WTC11 (cell line): ENCODE results near the gene OR52M1.

Source experiments
- CBFB ChIP-seq: sonication (generic); formaldehyde crosslinking; IDR thresholded peaks from 2 replicates; pipeline ENCODE4 v1.8.1; 2022; ENCODE audit warnings: mild to moderate bottlenecking, low read depth, missing genetic modification reagents
- KAT7 ChIP-seq: sonication (generic); formaldehyde crosslinking; IDR thresholded peaks from 2 replicates; pipeline ENCODE4 v1.8.1; 2023; ENCODE audit warnings: missing genetic modification reagents, mild to moderate bottlenecking, borderline replicate concordance
- NR2C2 ChIP-seq: sonication (generic); formaldehyde crosslinking; IDR thresholded peaks from 2 replicates; pipeline ENCODE4 v1.8.0; 2022; ENCODE audit warnings: mild to moderate bottlenecking, missing genetic modification reagents
- SMAD3 ChIP-seq: sonication (generic); formaldehyde crosslinking; IDR thresholded peaks from 2 replicates; pipeline ENCODE4 v1.8.0; 2022; ENCODE audit warnings: missing genetic modification reagents, mild to moderate bottlenecking, borderline replicate concordance
- TCF7 ChIP-seq: sonication (generic); formaldehyde crosslinking; IDR thresholded peaks from 2 replicates; pipeline ENCODE4 v1.8.0; 2022; ENCODE audit warnings: mild to moderate bottlenecking, low read depth, missing genetic modification reagents, moderate library complexity
- TP53 ChIP-seq: sonication (generic); formaldehyde crosslinking; IDR thresholded peaks from 2 replicates; pipeline ENCODE4 v1.8.1; 2023; ENCODE audit warnings: mild to moderate bottlenecking, missing genetic modification reagents
- ZNF263 ChIP-seq: sonication (generic); formaldehyde crosslinking; IDR thresholded peaks from 2 replicates; pipeline ENCODE4 v1.8.1; 2022; ENCODE audit warnings: low read depth, mild to moderate bottlenecking, moderate library complexity, missing genetic modification reagents
- ZNF416 ChIP-seq: fragments of 250-450 bp; sonication (Bioruptor Pico); IDR thresholded peaks from 2 replicates; pipeline ENCODE4 v1.9.0; 2021; ENCODE audit warnings: mild to moderate bottlenecking, inconsistent platforms
- TF ChIP-seq, protein P1 (sequence below): fragments of 200-600 bp; IDR thresholded peaks from 2 replicates; pipeline ENCODE4 v1.8.0; 2022; ENCODE audit warnings: antibody characterized with exemption

DNA sequence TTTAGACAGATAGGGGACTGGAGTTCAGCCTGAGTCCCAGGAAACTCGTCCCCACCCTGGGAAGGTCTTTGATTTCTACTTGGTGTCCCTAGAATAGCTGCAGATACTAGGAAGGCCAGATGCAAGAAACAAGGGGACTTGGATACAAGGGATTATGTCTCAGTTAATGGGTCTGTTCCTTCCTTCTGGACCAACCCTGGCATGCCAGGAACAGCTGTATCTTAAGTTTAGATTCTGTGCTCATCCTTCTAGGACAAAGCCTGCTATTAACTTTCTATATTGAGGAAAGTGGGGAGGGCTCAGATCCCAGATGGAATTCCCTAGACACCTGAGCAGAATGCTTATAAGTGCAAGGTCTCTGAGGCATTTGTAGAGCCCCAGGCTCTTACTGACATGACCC, 3.9 kb upstream of the OR52M1 start:
- TF ChIP-seq SMAD3 (CRISPR knock-in tag) (no peak), ZNF263 (CRISPR knock-in tag) (no peak), ZNF416 (CRISPR knock-in tag) (no peak), KAT7 (CRISPR knock-in tag) (no peak), TP53 (CRISPR knock-in tag) (no peak), NR2C2 (CRISPR knock-in tag) (no peak), TCF7 (CRISPR knock-in tag) (no peak), CBFB (CRISPR knock-in tag) (no peak)
- TF ChIP-seq, protein P1, sequence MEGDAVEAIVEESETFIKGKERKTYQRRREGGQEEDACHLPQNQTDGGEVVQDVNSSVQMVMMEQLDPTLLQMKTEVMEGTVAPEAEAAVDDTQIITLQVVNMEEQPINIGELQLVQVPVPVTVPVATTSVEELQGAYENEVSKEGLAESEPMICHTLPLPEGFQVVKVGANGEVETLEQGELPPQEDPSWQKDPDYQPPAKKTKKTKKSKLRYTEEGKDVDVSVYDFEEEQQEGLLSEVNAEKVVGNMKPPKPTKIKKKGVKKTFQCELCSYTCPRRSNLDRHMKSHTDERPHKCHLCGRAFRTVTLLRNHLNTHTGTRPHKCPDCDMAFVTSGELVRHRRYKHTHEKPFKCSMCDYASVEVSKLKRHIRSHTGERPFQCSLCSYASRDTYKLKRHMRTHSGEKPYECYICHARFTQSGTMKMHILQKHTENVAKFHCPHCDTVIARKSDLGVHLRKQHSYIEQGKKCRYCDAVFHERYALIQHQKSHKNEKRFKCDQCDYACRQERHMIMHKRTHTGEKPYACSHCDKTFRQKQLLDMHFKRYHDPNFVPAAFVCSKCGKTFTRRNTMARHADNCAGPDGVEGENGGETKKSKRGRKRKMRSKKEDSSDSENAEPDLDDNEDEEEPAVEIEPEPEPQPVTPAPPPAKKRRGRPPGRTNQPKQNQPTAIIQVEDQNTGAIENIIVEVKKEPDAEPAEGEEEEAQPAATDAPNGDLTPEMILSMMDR = no peak
